Dendritic cell treated with granulocyte-macrophage colony-stimulating factor and Interleukin-4, amounts not matched to agents 40 ng/mL and 50 ng/mL, for 4 days (primary cell): ENCODE measurements around the gene NYAP1.
"Not testable (repeated sequence)": the region's sequence is repeated elsewhere in the genome, so short reads cannot be mapped to it uniquely, and the experiment has no call there.

ENCODE experiments used
- H3K27ac Mint-ChIP-seq: one replicate; pipeline ENCODE4 v1.8.0; 2022; ENCODE audit warnings: mild to moderate bottlenecking, mixed read lengths
- H3K27me3 Mint-ChIP-seq: one replicate; pipeline ENCODE4 v1.8.0; 2022; ENCODE audit warnings: mild to moderate bottlenecking, mixed read lengths
- H3K36me3 Mint-ChIP-seq: one replicate; pipeline ENCODE4 v1.8.0; 2022; ENCODE audit warnings: low read depth, mixed read lengths
- H3K4me1 Mint-ChIP-seq: one replicate; pipeline ENCODE4 v1.8.0; 2022; ENCODE audit warnings: low read depth, mixed read lengths
- H3K4me3 Mint-ChIP-seq: one replicate; pipeline ENCODE4 v1.8.0; 2022; ENCODE audit warnings: mild to moderate bottlenecking, moderate library complexity, mixed read lengths
- H3K9me3 Mint-ChIP-seq: one replicate; pipeline ENCODE4 v1.8.0; 2022; ENCODE audit warnings: mixed read lengths
- intact Hi-C: fragments of 100-400 bp; cut with micrococcal nuclease; formaldehyde crosslinking; loops from one replicate; pipeline ENCODE4 v1.15.0; 2022

The NYAP1 gene

GRCh38 chr7:100520138-100520537, 36.4 kb downstream of the NYAP1 start:
- no peaks in the 10 kb centered on the region for H3K36me3 Mint-ChIP-seq
- intact Hi-C loops: no loop called here
- no peaks in the 10 kb centered on the region for H3K9me3 Mint-ChIP-seq
- H3K27ac Mint-ChIP-seq: no peak overlapping the region
- no peak overlapping the region for H3K4me3 Mint-ChIP-seq
- peaks cover 35% of the 10 kb centered on the region for H3K4me1 Mint-ChIP-seq
- H3K27me3 Mint-ChIP-seq: no peaks in the 10 kb centered on the region

GRCh38 chr7:100521076-100521475, 37.3 kb downstream of the NYAP1 start:
- Mint-ChIP-seq H3K4me1 (peaks cover 25% of the 10 kb centered on the region), H3K4me3 (no peak overlapping the region), H3K9me3 (no peaks in the 10 kb centered on the region), H3K36me3 (no peaks in the 10 kb centered on the region), H3K27me3 (no peaks in the 10 kb centered on the region), H3K27ac (peak overlapping the region; percentile 89)
- intact Hi-C loops: no loop called here

DNA sequence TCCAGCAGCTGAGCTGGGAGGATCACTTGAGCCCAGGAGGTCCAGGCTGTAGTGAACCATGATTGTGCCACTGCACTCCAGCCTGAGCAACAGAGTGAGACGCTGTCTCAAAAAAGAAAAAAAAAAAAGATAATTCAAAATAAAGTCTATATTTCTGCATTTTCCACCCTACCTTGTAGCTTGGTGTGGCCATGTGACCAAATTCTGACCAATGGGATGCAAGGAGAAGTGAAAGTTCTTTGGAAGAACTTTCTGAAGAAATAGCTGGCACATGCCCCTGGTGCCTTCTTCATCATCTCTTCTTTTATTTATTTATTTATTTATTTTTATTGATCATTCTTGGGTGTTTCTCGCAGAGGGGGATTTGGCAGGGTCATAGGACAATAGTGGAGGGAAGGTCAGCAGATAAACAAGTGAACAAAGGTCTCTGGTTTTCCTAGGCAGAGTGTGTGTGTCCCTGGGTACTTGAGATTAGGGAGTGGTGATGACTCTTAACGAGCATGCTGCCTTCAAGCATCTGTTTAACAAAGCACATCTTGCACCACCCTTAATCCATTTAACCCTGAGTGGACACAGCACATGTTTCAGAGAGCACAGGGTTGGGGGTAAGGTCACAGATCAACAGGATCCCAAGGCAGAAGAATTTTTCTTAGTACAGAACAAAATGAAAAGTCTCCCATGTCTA, 38.3 kb downstream of the NYAP1 start:
- H3K9me3 Mint-ChIP-seq, H3K27me3 Mint-ChIP-seq, H3K36me3 Mint-ChIP-seq, H3K4me3 Mint-ChIP-seq: not testable (repeated sequence)
- peak overlapping the region; percentile 89 for H3K27ac Mint-ChIP-seq
- peaks cover 22% of the 10 kb centered on the region for H3K4me1 Mint-ChIP-seq
- intact Hi-C loops: loop anchor here (1.0 kb wide), 1 partner anchor 16 kb away; no protein-coding TSS in a partner anchor

DNA sequence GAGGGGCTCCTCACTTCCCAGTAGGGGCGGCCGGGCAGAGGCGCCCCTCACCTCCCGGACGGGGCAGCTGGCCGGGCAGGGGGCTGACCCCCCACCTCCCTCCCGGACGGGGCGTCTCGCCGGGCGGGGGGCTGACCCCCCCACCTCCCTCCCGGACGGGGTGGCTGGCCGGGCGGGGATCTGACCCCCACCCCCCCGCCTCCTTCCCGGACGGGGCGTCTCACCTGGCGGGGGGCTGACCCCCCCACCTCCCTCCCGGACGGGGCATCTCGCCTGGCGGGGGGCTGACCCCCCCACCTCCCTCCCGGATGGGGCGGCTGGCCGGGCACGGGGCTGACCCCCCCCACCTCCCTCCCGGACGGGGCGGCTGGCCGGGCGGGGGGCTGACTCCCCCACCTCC, 39.5 kb downstream of the NYAP1 start:
- H3K4me3 Mint-ChIP-seq, H3K36me3 Mint-ChIP-seq, H3K27ac Mint-ChIP-seq, H3K27me3 Mint-ChIP-seq, H3K9me3 Mint-ChIP-seq, intact Hi-C loops: not testable (repeated sequence)
- peaks cover 22% of the 10 kb centered on the region for H3K4me1 Mint-ChIP-seq

GRCh38 chr7:100528108-100528866, 44.6 kb downstream of the NYAP1 start:
- H3K27me3 Mint-ChIP-seq, intact Hi-C loops, H3K27ac Mint-ChIP-seq, H3K36me3 Mint-ChIP-seq, H3K4me1 Mint-ChIP-seq, H3K4me3 Mint-ChIP-seq, H3K9me3 Mint-ChIP-seq: not testable (repeated sequence)

DNA sequence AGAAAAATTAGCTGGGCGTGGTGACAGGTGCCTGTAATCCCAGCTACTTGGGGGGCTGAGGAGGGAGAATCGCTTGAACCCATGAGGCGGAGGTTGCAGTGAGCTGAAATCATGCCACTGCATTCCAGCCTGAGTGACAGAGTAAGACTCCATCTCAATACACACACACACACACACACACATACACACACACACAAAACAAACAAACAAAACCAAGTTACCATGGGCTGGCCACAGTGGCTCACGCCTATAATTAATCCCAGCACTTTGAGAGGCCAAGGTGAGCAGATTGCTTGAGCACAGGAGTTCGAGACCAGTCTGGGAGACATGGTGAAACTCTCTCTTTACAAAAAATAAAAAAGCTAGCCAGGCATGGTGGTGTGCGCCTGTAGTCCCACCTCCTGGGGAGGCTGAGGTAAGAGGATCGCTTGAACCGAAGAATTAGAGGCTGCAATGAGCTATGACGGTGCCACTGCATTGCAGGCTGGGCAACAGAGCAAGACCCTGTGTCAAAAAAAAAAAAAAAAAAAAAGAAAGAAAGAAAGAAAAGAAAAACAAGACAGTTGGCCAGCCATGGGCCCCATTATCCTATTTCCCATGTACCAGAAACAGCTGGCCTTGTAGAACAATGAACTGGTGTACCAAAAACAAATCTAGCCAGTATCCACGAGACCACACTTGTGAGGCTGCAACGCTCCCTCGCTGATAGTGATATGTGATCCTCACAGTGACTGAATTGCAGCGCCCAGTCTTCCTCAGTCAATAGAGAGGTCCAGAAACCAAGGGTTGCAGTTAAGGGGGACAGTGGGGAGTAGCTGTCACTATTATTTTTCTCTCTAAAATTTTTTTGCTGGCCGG, 48.7 kb downstream of the NYAP1 start:
- Mint-ChIP-seq H3K4me3 (no peak overlapping the region), H3K4me1 (no peaks in the 10 kb centered on the region), H3K9me3 (no peaks in the 10 kb centered on the region), H3K27ac (no peak overlapping the region), H3K27me3 (peaks cover 8% of the 10 kb centered on the region), H3K36me3 (no peaks in the 10 kb centered on the region)
- intact Hi-C loops: no loop called here

GRCh38 chr7:100535982-100536381, 52.3 kb downstream of the NYAP1 start:
- H3K27me3 Mint-ChIP-seq, H3K9me3 Mint-ChIP-seq, intact Hi-C loops, H3K4me3 Mint-ChIP-seq, H3K36me3 Mint-ChIP-seq: not testable (repeated sequence)
- H3K27ac Mint-ChIP-seq: peak overlapping the region; percentile 27
- H3K4me1 Mint-ChIP-seq: peaks cover 24% of the 10 kb centered on the region

GRCh38 chr7:100536695-100537094, 53.0 kb downstream of the NYAP1 start:
- H3K27me3 Mint-ChIP-seq, intact Hi-C loops, H3K9me3 Mint-ChIP-seq: not testable (repeated sequence)

GRCh38 chr7:100538348-100538653, 54.6 kb downstream of the NYAP1 start:
- H3K27me3 Mint-ChIP-seq: peaks cover 1% of the 10 kb centered on the region
- H3K4me1 Mint-ChIP-seq: peaks cover 44% of the 10 kb centered on the region
- intact Hi-C loops: loop anchor here (1.0 kb wide), 1 partner anchor 16 kb away; no protein-coding TSS in a partner anchor
- peak overlapping the region; percentile 95 for H3K4me3 Mint-ChIP-seq
- H3K27ac Mint-ChIP-seq: peak overlapping the region; percentile 82
- no peaks in the 10 kb centered on the region for H3K9me3 Mint-ChIP-seq
- H3K36me3 Mint-ChIP-seq: peaks cover 7% of the 10 kb centered on the region

More at GRCh38 chr7:100536695-100537094, 53.0 kb downstream of the NYAP1 start:
- H3K4me3 Mint-ChIP-seq, H3K36me3 Mint-ChIP-seq, H3K27ac Mint-ChIP-seq: not testable (repeated sequence)
- H3K4me1 Mint-ChIP-seq: peaks cover 31% of the 10 kb centered on the region

DNA sequence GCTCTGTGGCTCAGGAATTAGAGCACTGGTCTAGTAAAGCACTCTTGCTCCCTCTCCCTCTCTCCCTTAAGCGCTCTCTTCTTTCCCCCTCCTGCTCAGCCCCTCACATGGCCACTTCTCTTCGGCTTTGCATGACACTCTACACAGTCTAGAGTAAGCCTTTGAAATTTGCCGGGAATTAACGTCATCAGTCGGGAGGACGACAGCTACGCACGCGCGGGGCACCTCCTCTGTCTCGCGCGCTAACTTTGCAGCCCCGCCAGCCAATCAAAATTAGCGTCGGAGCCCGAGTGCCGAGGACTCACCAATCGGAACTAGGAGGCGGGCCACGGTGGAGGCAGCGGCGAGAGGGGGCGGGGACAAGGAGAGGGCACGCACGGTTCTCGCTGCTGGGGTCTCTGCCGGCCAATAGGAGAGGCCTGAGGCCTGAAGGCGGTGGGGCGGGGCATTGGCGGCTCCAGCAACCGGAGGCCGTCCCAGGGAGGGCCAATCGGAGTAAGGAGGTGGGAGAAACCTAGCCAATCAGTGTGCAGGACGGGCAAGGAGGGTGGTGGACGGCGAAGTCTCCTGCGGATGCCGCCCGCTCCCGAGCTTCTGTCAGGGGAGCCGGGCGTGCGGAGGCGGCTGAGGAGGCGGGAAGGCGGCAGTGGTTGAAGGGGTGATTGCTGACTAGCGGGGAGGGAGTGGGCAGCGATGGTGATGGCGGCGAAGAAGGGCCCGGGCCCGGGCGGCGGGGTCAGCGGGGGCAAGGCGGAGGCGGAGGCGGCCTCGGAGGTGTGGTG, 55.1 kb downstream of the NYAP1 start, which contains the start of gene AGFG2:
Gene AGFG2 (plus strand): TSS at position 550 of the 782 bp plus-strand sequence. CDS start 144 bp downstream, at position 694.
- intact Hi-C loops: loop anchor here (1.0 kb wide), 1 partner anchor 17 kb away; no protein-coding TSS in a partner anchor
- Mint-ChIP-seq H3K4me1 (peaks cover 50% of the 10 kb centered on the region), H3K4me3 (peak within 1 kb of the TSS; percentile 95), H3K27me3 (no peaks in the 10 kb centered on the region), H3K9me3 (no peaks in the 10 kb centered on the region), H3K27ac (peak within 1 kb of the TSS; percentile 82), H3K36me3 (peaks cover 7% of the 10 kb centered on the region)

DNA sequence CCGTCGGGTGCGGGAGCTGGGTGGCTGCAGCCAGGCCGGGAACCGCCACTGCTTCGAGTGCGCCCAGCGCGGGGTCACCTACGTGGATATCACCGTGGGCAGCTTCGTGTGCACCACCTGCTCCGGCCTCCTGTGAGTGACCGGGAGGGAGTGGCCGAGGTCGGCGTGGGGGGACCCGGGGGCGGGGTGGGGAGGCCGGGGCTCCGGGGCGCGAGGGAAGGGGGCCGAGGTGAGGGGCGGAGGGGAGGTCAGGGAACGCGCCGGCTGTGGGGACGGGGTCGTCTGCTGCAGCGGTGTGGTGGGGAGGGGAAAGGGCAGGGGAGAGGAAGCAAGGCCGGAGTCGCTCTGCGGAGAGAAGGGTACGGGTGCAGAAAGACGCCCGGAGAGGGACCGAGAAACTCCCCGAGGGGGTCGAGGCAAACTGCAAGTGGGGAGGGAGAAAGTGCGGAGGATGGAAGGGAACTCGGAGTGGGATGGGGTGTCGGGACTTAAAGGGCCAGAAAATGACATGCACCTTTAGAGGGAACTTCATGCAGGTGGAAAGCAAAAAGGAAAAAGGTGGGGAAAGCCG, 55.8 kb downstream of the NYAP1 start:
- intact Hi-C loops: loop anchor here (5.0 kb wide), 1 partner anchor 62 kb away; the partner anchor contains the start of gene TSC22D4
- peak overlapping the region; percentile 82 for H3K27ac Mint-ChIP-seq
- no peaks in the 10 kb centered on the region for H3K9me3 Mint-ChIP-seq
- peaks cover 12% of the 10 kb centered on the region for H3K36me3 Mint-ChIP-seq
- peaks cover 57% of the 10 kb centered on the region for H3K4me1 Mint-ChIP-seq
- H3K4me3 Mint-ChIP-seq: peak overlapping the region; percentile 95
- H3K27me3 Mint-ChIP-seq: no peaks in the 10 kb centered on the region

- Mint-ChIP-seq H3K27me3 (no peaks in the 10 kb centered on the region), H3K27ac (peak overlapping the region; percentile 82), H3K36me3 (peaks cover 12% of the 10 kb centered on the region), H3K9me3 (no peaks in the 10 kb centered on the region), H3K4me3 (peak overlapping the region; percentile 95), H3K4me1 (peaks cover 63% of the 10 kb centered on the region)
- intact Hi-C loops: loop anchor here (5.0 kb wide), 1 partner anchor 63 kb away; the partner anchor contains the start of gene TSC22D4
Measured at GRCh38 chr7:100540073-100540723, 56.5 kb downstream of the NYAP1 start.
